Measurements from ENCODE around the gene PCDHB16. TPM values are rescaled to one million over a fixed set of nuclear protein-coding genes. Genes with fewer than 3 reads are reported as not detected.

PCDHB16 gene
- total and polyA plus RNA-seq, 2 of the 4 experiments (the other 2 are of a cell fraction) = 0.18 to 0.36 TPM

GRCh38 chr5:141223112-141223783 is 41.1 kb downstream of the PCDHB16 start, which contains the start of gene PCDHB14:
TSS of gene PCDHB14 (plus strand) at chr5:141223343. CDS start at chr5:141223506, 163 bp downstream.
- Histone ChIP-seq H2AFZ (replicated peaks; ENCODE audit: low read length, poor library complexity) (no peak within 1 kb of the TSS), H2AK9ac (replicated peaks; ENCODE audit: low read depth, low read length, poor library complexity) (no peak within 1 kb of the TSS), H3K36me3 (ENCODE audit: control insufficient read depth, insufficient read depth, low read length) (no peaks in the 10 kb centered on the region), H2AK5ac (ENCODE audit: low read depth, low read length) (no peak within 1 kb of the TSS), H3K23ac (ENCODE audit: low read depth, low read length) (no peak within 1 kb of the TSS), H3K14ac (replicated peaks; ENCODE audit: low read depth, low read length) (no peak within 1 kb of the TSS), H4K8ac (ENCODE audit: low read depth in 2 of 2, low read length in 2 of 2) (no peak within 1 kb of the TSS), H3K56ac (ENCODE audit: extremely low read depth, insufficient read depth, low read length) (no peak within 1 kb of the TSS), H3K9me3 (ENCODE audit: control insufficient read depth, insufficient read depth, low read length) (peaks cover 22% of the 10 kb centered on the region), H3K4me1 (ENCODE audit: control insufficient read depth, insufficient read depth, low read length) (no peaks in the 10 kb centered on the region), H3K79me1 (ENCODE audit: low read depth in 1 of 2, low read length in 2 of 2) (no peaks in the 10 kb centered on the region), H3K4me3 (ENCODE audit: insufficient read depth, low read depth, low read length) (peak within 1 kb of the TSS; percentile 48), H4K91ac (ENCODE audit: insufficient read depth, low read depth, low read length) (no peak within 1 kb of the TSS), H2BK15ac (ENCODE audit: low read depth, low read length) (no peak within 1 kb of the TSS), H2BK120ac (ENCODE audit: low read depth, low read length) (no peak within 1 kb of the TSS), H4K20me1 (ENCODE audit: insufficient read depth, low read length) (no peaks in the 10 kb centered on the region), H3K9me1 (ENCODE audit: insufficient read depth, low read length) (no peaks in the 10 kb centered on the region), H3K27me3 (ENCODE audit: control insufficient read depth, insufficient read depth, low read length) (no peaks in the 10 kb centered on the region), H4K5ac (ENCODE audit: low read depth, low read length) (no peak within 1 kb of the TSS), H3K4ac (ENCODE audit: low read depth, low read length) (no peak within 1 kb of the TSS), H2BK20ac (ENCODE audit: low read depth, low read length) (no peak within 1 kb of the TSS), H3K9ac (ENCODE audit: low read depth, low read length) (peak within 1 kb of the TSS; percentile 68; the same call in 1 of the 2 replicates), H3K27ac (ENCODE audit: insufficient read depth, low read length) (no peak within 1 kb of the TSS), H3K4me2 (ENCODE audit: low read depth, low read length) (peak within 1 kb of the TSS; percentile 77), H2BK5ac (ENCODE audit: low read depth, low read length, poor library complexity, severe bottlenecking) (no peak within 1 kb of the TSS), H3K18ac (ENCODE audit: low read depth, low read length) (no peak within 1 kb of the TSS)
- dilution Hi-C loops (cut with HindIII; ENCODE audit: low sequenced_read_pairs, unreplicated experiment) (no loop called here), intact Hi-C loops (cut with micrococcal nuclease) (loop anchor here (1.0 kb wide), 1 partner anchor 341 kb away; no protein-coding TSS in a partner anchor), in situ Hi-C loops (cut with MboI; ENCODE audit: low sequenced_read_pairs) (no loop called here)
- TF ChIP-seq CTCF (conservative IDR thresholded peaks at IDR 0.05; ENCODE audit: low read depth, low read length) (peak; percentile 34), USF2 (IDR thresholded peaks at IDR 0.05; ENCODE audit: low read depth, low read length) (no peak), MAZ (IDR thresholded peaks at IDR 0.05; ENCODE audit: borderline replicate concordance, low read depth, low read length) (no peak), CEBPB (IDR thresholded peaks at IDR 0.05; ENCODE audit: low read depth, low read length) (no peak), RFX5 (IDR thresholded peaks at IDR 0.05; ENCODE audit: low read depth, low read length) (no peak), RAD21 (IDR thresholded peaks at IDR 0.05; ENCODE audit: low read length) (peak; percentile 33), POLR2A (IDR thresholded peaks at IDR 0.05; ENCODE audit: low read depth, low read length) (no peak)
- DNase-seq (peak; percentile 20), ATAC-seq (ENCODE audit: low read depth) (peak; percentile 69)
- no TSS peak for BruUV-seq (replicated peaks)
- POLR2A ChIA-PET (ENCODE audit: unreplicated experiment) = no interaction called here
- 0% methylated on average over 1 of the region's 15 CpGs; no CpG with 5 or more reads in 1 of the 2 experiments for WGBS, 2 experiments (ENCODE audit: extremely low coverage in 2 of 2, insufficient read length in 1 of 2)
- CTCF ChIA-PET = interaction anchor here (0.6 to 2.4 kb wide), 5 partner anchors 148 to 341 kb away, joined by 3 to 8 read pairs (median 4); no protein-coding TSS in a partner anchor

All from IMR-90 (cell line).